Astrocyte (in vitro differentiated cells and primary cell): ENCODE measurements around the gene KCNQ5. TPM values are rescaled to one million over a fixed set of nuclear protein-coding genes. Genes with fewer than 3 reads are reported as not detected.
A peak's percentile ranks its signal among the peaks of the same experiment; 100 is the strongest.

Source experiments
- DNase-seq: peaks from one replicate; pipeline ENCODE4 v3.0.0-alpha.2; 2010; ENCODE audit warnings: low read depth
- FAIRE-seq: peaks from 2 replicates; lab custom pipeline; 2011; peaks lifted over from hg19 to GRCh38; lab: Jason Lieb, UNC
- H2AFZ ChIP-seq: 2 replicates; pipeline ENCODE4 v1.6.0; 2012; ENCODE audit warnings: low read depth, low read length, inconsistent platforms
- H3K27ac ChIP-seq: 2 replicates; pipeline ENCODE4 v1.5.1; 2011; ENCODE audit warnings: low read depth, low read length, inconsistent platforms
- H3K27me3 ChIP-seq: 2 replicates; pipeline ENCODE4 v1.6.0; 2011; ENCODE audit warnings: low read length, inconsistent platforms; ENCODE audit not compliant: insufficient read depth
- H3K36me3 ChIP-seq: 2 replicates; pipeline ENCODE4 v1.5.1; 2011; ENCODE audit warnings: low read length, inconsistent platforms; ENCODE audit not compliant: insufficient read depth
- H3K4me1 ChIP-seq: 2 replicates; pipeline ENCODE4 v1.5.1; 2011; ENCODE audit warnings: low read length, inconsistent platforms; ENCODE audit not compliant: insufficient read depth
- H3K4me2 ChIP-seq: 2 replicates; pipeline ENCODE4 v1.6.0; 2012; ENCODE audit warnings: low read length, inconsistent platforms
- H3K4me3 ChIP-seq: 2 replicates; pipeline ENCODE4 v1.5.1; 2011; ENCODE audit warnings: low read depth, mild to moderate bottlenecking, low read length, inconsistent platforms; ENCODE audit not compliant: insufficient read depth
- H3K79me2 ChIP-seq: 2 replicates; pipeline ENCODE4 v1.6.0; 2012; ENCODE audit warnings: mild to moderate bottlenecking, low read length, inconsistent platforms; ENCODE audit not compliant: insufficient read depth
- H3K9ac ChIP-seq: 2 replicates; pipeline ENCODE4 v1.6.0; 2012; ENCODE audit warnings: mild to moderate bottlenecking, low read length, inconsistent platforms
- H3K9me3 ChIP-seq: 2 replicates; pipeline ENCODE4 v1.5.1; 2012; ENCODE audit warnings: low read depth, mild to moderate bottlenecking, low read length, inconsistent platforms; ENCODE audit not compliant: insufficient read depth
- H4K20me1 ChIP-seq: 2 replicates; pipeline ENCODE4 v1.6.0; 2012; ENCODE audit warnings: low read length, inconsistent platforms; ENCODE audit not compliant: insufficient read depth
- H3K27ac Mint-ChIP-seq: one replicate; pipeline ENCODE4 v1.8.0; 2021; ENCODE audit warnings: mild to moderate bottlenecking, mixed read lengths; ENCODE audit not compliant: unreplicated experiment
- H3K27me3 Mint-ChIP-seq: one replicate; pipeline ENCODE4 v1.8.0; 2021; ENCODE audit warnings: low read depth, mixed read lengths; ENCODE audit not compliant: unreplicated experiment
- H3K36me3 Mint-ChIP-seq: one replicate; pipeline ENCODE4 v1.8.0; 2021; ENCODE audit warnings: low read depth, mixed read lengths; ENCODE audit not compliant: unreplicated experiment
- H3K4me1 Mint-ChIP-seq: one replicate; pipeline ENCODE4 v1.8.0; 2021; ENCODE audit warnings: low read depth, mixed read lengths; ENCODE audit not compliant: unreplicated experiment
- H3K4me3 Mint-ChIP-seq: one replicate; pipeline ENCODE4 v1.8.0; 2021; ENCODE audit warnings: mild to moderate bottlenecking, moderate library complexity, mixed read lengths; ENCODE audit not compliant: unreplicated experiment
- H3K9me3 Mint-ChIP-seq: one replicate; pipeline ENCODE4 v1.8.0; 2021; ENCODE audit warnings: mild to moderate bottlenecking, mixed read lengths; ENCODE audit not compliant: unreplicated experiment
- CTCF ChIP-seq: IDR thresholded peaks from 2 replicates; pipeline ENCODE4 v1.5.1; 2011; ENCODE audit warnings: low read depth, mild to moderate bottlenecking, inconsistent platforms, low read length, moderate library complexity; ENCODE audit not compliant: insufficient read depth
- EZH2 ChIP-seq: IDR thresholded peaks from 2 replicates; pipeline ENCODE4 v1.6.1; 2012; ENCODE audit warnings: mild to moderate bottlenecking, low read length, inconsistent platforms; ENCODE audit not compliant: insufficient read depth
- total RNA-seq: library from RNA; stranded (reverse); gene quantifications from 2 replicates; pipeline ENCODE4 v1.2.1, GENCODE V29; 2021

Gene KCNQ5
- total RNA-seq, 1 donor from 2014 or later: 2.0 TPM

DNA sequence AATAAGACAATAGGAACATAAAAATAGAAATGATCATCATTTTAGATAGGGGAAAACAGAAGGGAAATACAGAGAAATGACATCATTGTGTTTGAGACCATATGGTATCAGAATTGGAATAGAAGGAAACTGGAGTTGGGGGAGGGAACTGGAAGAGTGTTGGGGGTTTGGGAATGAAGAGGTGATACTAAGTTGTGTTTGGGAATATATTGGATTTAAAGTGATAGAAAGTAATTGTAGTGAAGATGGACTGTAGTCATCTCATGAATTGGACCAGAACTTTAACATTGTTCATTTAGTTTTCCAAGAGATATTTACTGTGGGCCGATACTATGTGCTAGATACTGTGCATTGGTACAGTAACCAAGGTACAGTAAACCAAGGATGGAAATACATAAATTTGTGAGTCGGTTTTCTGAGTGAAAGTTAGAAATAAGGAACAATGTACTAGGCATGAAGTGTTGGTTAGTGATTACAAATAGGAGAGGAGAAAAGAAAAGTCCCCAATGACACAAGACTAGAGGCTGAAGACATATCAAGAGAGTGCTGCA is 32.3 kb downstream of the KCNQ5 start:
- Mint-ChIP-seq H3K4me1 (peaks cover 22% of the 10 kb centered on the region), H3K4me3 (no peak overlapping the region), H3K36me3 (no peaks in the 10 kb centered on the region), H3K27ac (no peak overlapping the region), H3K27me3 (no peaks in the 10 kb centered on the region), H3K9me3 (no peaks in the 10 kb centered on the region)
- Histone ChIP-seq H3K79me2 (no peaks in the 10 kb centered on the region), H3K4me3 (no peak overlapping the region), H3K36me3 (no peaks in the 10 kb centered on the region), H3K4me1 (peaks cover 18% of the 10 kb centered on the region), H3K27ac (no peak overlapping the region), H3K9me3 (no peaks in the 10 kb centered on the region), H2AFZ (no peak overlapping the region), H3K4me2 (no peak overlapping the region), H3K27me3 (no peaks in the 10 kb centered on the region), H4K20me1 (no peaks in the 10 kb centered on the region), H3K9ac (no peak overlapping the region)
- FAIRE-seq (no peak), DNase-seq (no peak)
- no peak for TF ChIP-seq CTCF
- TF ChIP-seq EZH2: no peak

GRCh38 chr6:72657407-72658197 is 35.7 kb downstream of the KCNQ5 start:
- Mint-ChIP-seq H3K27ac (no peak overlapping the region), H3K36me3 (no peaks in the 10 kb centered on the region), H3K4me1 (no peaks in the 10 kb centered on the region), H3K4me3 (no peak overlapping the region), H3K27me3 (no peaks in the 10 kb centered on the region), H3K9me3 (no peaks in the 10 kb centered on the region)
- H3K27me3 ChIP-seq: no peaks in the 10 kb centered on the region
- H2AFZ ChIP-seq: no peak overlapping the region
- H4K20me1 ChIP-seq: no peaks in the 10 kb centered on the region
- H3K36me3 ChIP-seq: no peaks in the 10 kb centered on the region
- H3K9ac ChIP-seq: no peak overlapping the region
- H3K4me1 ChIP-seq: no peaks in the 10 kb centered on the region
- no peak overlapping the region for H3K4me3 ChIP-seq
- TF ChIP-seq CTCF: no peak
- TF ChIP-seq EZH2: no peak
- peak; percentile 47 for FAIRE-seq
- no peak overlapping the region for H3K27ac ChIP-seq
- H3K4me2 ChIP-seq: no peak overlapping the region
- peak; percentile 22 for DNase-seq
- H3K9me3 ChIP-seq: no peaks in the 10 kb centered on the region
- no peaks in the 10 kb centered on the region for H3K79me2 ChIP-seq

DNA sequence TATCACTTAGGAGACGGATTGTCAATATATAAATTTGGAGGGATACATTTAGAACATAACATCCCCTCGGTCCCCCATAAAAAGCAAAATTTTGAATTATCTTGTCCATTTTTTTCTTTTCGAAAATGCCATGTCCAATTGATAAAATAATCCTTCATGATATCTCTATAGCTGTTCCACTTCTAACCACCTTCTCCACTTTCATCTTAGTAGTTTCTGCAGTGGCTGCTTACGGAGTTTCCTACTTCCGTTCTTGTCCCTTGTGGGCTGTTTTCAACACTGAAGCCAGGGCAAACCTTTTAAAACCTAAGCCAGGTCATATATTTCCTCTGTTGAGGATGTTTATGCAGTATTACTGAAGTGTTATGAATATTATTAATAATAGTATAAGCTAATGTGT is 37.9 kb downstream of the KCNQ5 start:
- Mint-ChIP-seq H3K27me3 (no peaks in the 10 kb centered on the region), H3K4me3 (no peak overlapping the region), H3K27ac (no peak overlapping the region), H3K4me1 (no peaks in the 10 kb centered on the region), H3K9me3 (no peaks in the 10 kb centered on the region), H3K36me3 (no peaks in the 10 kb centered on the region)
- Histone ChIP-seq H3K27me3 (no peaks in the 10 kb centered on the region), H3K4me1 (no peaks in the 10 kb centered on the region), H3K9me3 (no peaks in the 10 kb centered on the region), H2AFZ (no peak overlapping the region), H3K79me2 (no peaks in the 10 kb centered on the region), H3K27ac (no peak overlapping the region), H3K4me2 (no peak overlapping the region), H3K9ac (no peak overlapping the region), H3K4me3 (no peak overlapping the region), H3K36me3 (no peaks in the 10 kb centered on the region), H4K20me1 (no peaks in the 10 kb centered on the region)
- no peak for FAIRE-seq
- no peak for TF ChIP-seq CTCF
- no peak for TF ChIP-seq EZH2
- DNase-seq: no peak
